OCI-LY1 (cell line): Measurements from ENCODE around the gene HMGA1.

Experiments
- H2AFZ ChIP-seq: fragments of 200-600 bp; sonication (generic), shearing (Covaris generic); 2 replicates; pipeline ENCODE4 v1.6.0; 2014; ENCODE audit warnings: antibody characterized with exemption, mild to moderate bottlenecking, low read length
- H3F3A ChIP-seq: fragments of 200-600 bp; sonication (generic), shearing (Covaris generic); 2 replicates; pipeline ENCODE4 v1.6.0; 2014; ENCODE audit warnings: mild to moderate bottlenecking, antibody characterized with exemption, low read length, moderate library complexity; ENCODE audit not compliant: insufficient read depth
- H3K27ac ChIP-seq: fragments of 200-600 bp; sonication (generic); 2 replicates; pipeline ENCODE4 v1.5.1; 2014; ENCODE audit warnings: low read length, mixed run types, mild to moderate bottlenecking, low read depth; ENCODE audit not compliant: poor library complexity, severe bottlenecking
- H3K27me3 ChIP-seq: fragments of 200-600 bp; sonication (generic); 2 replicates; pipeline ENCODE4 v1.6.0; 2014; ENCODE audit warnings: antibody characterized with exemption, mild to moderate bottlenecking, low read length, moderate library complexity; ENCODE audit not compliant: insufficient read depth
- H3K36me3 ChIP-seq: fragments of 200-600 bp; sonication (generic); 2 replicates; pipeline ENCODE4 v1.6.1; 2014; ENCODE audit warnings: mild to moderate bottlenecking, antibody characterized with exemption, low read length, moderate library complexity, mixed read lengths; ENCODE audit not compliant: insufficient read depth
- H3K4me1 ChIP-seq: fragments of 200-600 bp; sonication (generic); 2 replicates; pipeline ENCODE4 v1.5.1; 2014; ENCODE audit warnings: mild to moderate bottlenecking, low read length, moderate library complexity; ENCODE audit not compliant: insufficient read depth, severe bottlenecking
- H3K4me2 ChIP-seq: fragments of 200-600 bp; sonication (generic), shearing (Covaris generic); 2 replicates; pipeline ENCODE4 v1.6.1; 2014; ENCODE audit warnings: low read length
- H3K4me3 ChIP-seq: fragments of 200-600 bp; sonication (generic); 2 replicates; pipeline ENCODE4 v1.5.1; 2014; ENCODE audit warnings: low read length, low read depth, mild to moderate bottlenecking, mixed read lengths; ENCODE audit not compliant: poor library complexity, severe bottlenecking
- H3K79me2 ChIP-seq: fragments of 200-600 bp; shearing (Covaris generic); 2 replicates; pipeline ENCODE4 v1.6.1; 2016; ENCODE audit warnings: mixed run types, low read length, mixed read lengths; ENCODE audit not compliant: insufficient read depth
- H3K9ac ChIP-seq: fragments of 200-600 bp; sonication (generic), shearing (Covaris generic); 2 replicates; pipeline ENCODE4 v1.6.1; 2014; ENCODE audit warnings: mild to moderate bottlenecking, low read length, mixed read lengths
- H3K9me2 ChIP-seq: fragments of 200-600 bp; sonication (generic), shearing (Covaris generic); 2 replicates; pipeline ENCODE4 v1.6.1; 2014; ENCODE audit warnings: low read depth, mild to moderate bottlenecking, low read length, mixed read lengths
- H3K9me3 ChIP-seq: fragments of 200-600 bp; shearing (Covaris generic); 2 replicates; pipeline ENCODE4 v1.6.1; 2014; ENCODE audit warnings: low read length, mixed read lengths
- H4K20me1 ChIP-seq: fragments of 200-600 bp; sonication (generic), shearing (Covaris generic); 2 replicates; pipeline ENCODE4 v1.6.0; 2016; ENCODE audit warnings: mild to moderate bottlenecking, low read length; ENCODE audit not compliant: insufficient read depth
- CTCF ChIP-seq: fragments of 200-600 bp; sonication (generic), shearing (Covaris generic); IDR thresholded peaks from 2 replicates; pipeline ENCODE4 v1.5.1; 2017; ENCODE audit warnings: mild to moderate bottlenecking, antibody characterized with exemption, low read length, moderate library complexity, mixed read lengths
- EZH2 ChIP-seq: fragments of 200-600 bp; sonication (generic), shearing (Covaris generic); IDR thresholded peaks from 2 replicates; pipeline ENCODE4 v1.8.0; 2017; ENCODE audit warnings: borderline replicate concordance, mixed run types, mild to moderate bottlenecking, antibody characterized with exemption, low read length, moderate library complexity, mixed read lengths

Gene HMGA1

GRCh38 chr6:34238585-34239499 is 2.2 kb downstream of the HMGA1 start:
- peaks cover 6% of the 10 kb centered on the region; the same call in 1 of the 2 replicates for H3F3A ChIP-seq
- H3K79me2 ChIP-seq, result peaks cover 32% of the 10 kb centered on the region
- no peaks in the 10 kb centered on the region for H3K27me3 ChIP-seq
- no peak for TF ChIP-seq EZH2
- TF ChIP-seq CTCF, result no peak
- H2AFZ ChIP-seq, result no peak overlapping the region
- no peaks in the 10 kb centered on the region for H3K9me2 ChIP-seq
- peak overlapping the region; percentile 80 for H3K4me2 ChIP-seq
- H3K36me3 ChIP-seq, result peaks cover 63% of the 10 kb centered on the region
- peak overlapping the region; percentile 93 for H3K9ac ChIP-seq
- H3K4me3 ChIP-seq, result peak overlapping the region; percentile 75
- no peaks in the 10 kb centered on the region for H3K9me3 ChIP-seq
- peaks cover 43% of the 10 kb centered on the region for H3K4me1 ChIP-seq
- peak overlapping the region; percentile 84 for H3K27ac ChIP-seq
- H4K20me1 ChIP-seq, result no peaks in the 10 kb centered on the region

DNA sequence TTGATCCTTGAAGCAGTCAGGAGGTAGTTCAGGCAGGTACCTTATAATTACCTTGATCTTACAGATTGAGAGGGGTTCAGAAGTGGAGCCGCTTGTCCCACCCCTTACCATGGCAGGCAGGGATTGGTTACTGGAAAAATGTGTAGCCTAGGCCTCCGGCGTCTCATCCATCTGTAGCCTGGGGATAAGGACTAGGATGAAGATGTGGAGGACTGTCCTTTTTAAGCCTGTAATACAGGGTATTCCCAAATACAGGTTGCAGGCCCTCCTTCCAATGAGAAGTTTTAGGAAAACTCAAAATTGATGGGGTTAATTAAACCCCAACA is 2.8 kb downstream of the HMGA1 start:
- H3K27ac ChIP-seq, result peak overlapping the region; percentile 84
- H3K79me2 ChIP-seq, result peaks cover 32% of the 10 kb centered on the region

DNA sequence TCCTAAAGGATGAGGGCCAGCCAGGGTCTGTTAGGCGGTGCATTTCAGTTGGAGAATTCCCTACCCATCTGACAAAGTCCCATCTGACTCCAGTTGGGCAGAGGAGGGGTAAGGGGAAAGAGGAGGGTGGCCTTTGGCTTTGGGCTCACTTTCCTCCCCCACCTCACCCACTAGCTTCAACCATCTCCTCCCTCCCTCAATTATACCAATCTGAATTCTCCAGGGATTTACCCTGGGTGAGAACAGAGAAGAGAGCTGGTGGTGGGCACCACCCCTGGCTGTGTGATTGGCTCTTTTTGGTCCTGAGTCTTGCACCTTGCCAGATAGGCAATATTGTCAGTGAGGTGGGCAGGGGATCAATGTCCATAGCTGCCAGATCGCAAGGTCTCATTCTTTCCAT is 3.2 kb downstream of the HMGA1 start:
- peaks cover 74% of the 10 kb centered on the region for H3K36me3 ChIP-seq

More for the DNA sequence above, 2.8 kb downstream of the HMGA1 start:
- no peaks in the 10 kb centered on the region for H3K9me3 ChIP-seq
- TF ChIP-seq EZH2 (no peak), CTCF (no peak)
- peak overlapping the region; percentile 80 for H3K4me2 ChIP-seq
- peaks cover 43% of the 10 kb centered on the region for H3K4me1 ChIP-seq
- H3K4me3 ChIP-seq, result peak overlapping the region; percentile 75
- no peaks in the 10 kb centered on the region for H3K9me2 ChIP-seq
- H3K36me3 ChIP-seq, result peaks cover 69% of the 10 kb centered on the region
- H2AFZ ChIP-seq, result no peak overlapping the region
- H3K9ac ChIP-seq, result peak overlapping the region; percentile 93
- no peaks in the 10 kb centered on the region for H3K27me3 ChIP-seq
- H4K20me1 ChIP-seq, result no peaks in the 10 kb centered on the region
- H3F3A ChIP-seq, result peaks cover 8% of the 10 kb centered on the region

More for the DNA sequence above, 3.2 kb downstream of the HMGA1 start:
- TF ChIP-seq EZH2, result no peak
- no peak for TF ChIP-seq CTCF
- Histone ChIP-seq H3K27ac (peak overlapping the region; percentile 84), H3K79me2 (peaks cover 32% of the 10 kb centered on the region), H3K9ac (peak overlapping the region; percentile 93), H3K27me3 (no peaks in the 10 kb centered on the region), H3K9me3 (no peaks in the 10 kb centered on the region), H3K4me1 (peaks cover 38% of the 10 kb centered on the region), H3K4me2 (peak overlapping the region; percentile 80), H3F3A (peaks cover 10% of the 10 kb centered on the region; the same call in 1 of the 2 replicates), H4K20me1 (no peaks in the 10 kb centered on the region), H2AFZ (no peak overlapping the region), H3K4me3 (peak overlapping the region; percentile 75), H3K9me2 (no peaks in the 10 kb centered on the region)
